ENCODE data around the gene BBS9. TPM values are rescaled to one million over a fixed set of nuclear protein-coding genes. Genes with fewer than 3 reads are reported as not detected.

BBS9 gene
- total and polyA plus RNA-seq, 2 donors (not counting 3 experiments of a cell fraction or from before 2014, with no cell fraction given): 5.7 to 17.4 TPM

DNA sequence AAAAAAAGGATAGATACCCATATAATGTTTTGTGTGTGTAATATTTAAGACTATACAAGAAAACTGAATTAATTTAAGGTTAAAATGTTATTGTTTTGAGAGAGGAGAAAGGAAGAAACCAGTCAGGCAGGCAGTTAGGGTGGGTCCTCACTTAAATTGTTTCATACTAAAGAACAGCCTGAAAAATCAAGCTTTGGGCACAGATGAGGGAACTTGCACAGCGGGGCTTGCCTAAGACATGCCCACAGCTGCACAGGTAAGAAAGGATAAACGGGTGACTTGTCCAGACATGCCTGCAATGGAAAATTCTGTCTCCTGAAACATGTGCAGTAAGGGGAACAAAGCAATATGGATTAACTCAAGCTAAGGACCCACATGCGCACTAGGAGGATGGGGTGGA lies 158.4 kb downstream of the BBS9 start:
- no peaks in the 10 kb centered on the region for H3K4me1 ChIP-seq (ENCODE audit: control insufficient read depth, extremely low read depth, insufficient read depth, low read length)
- DNase-seq (ENCODE audit: low read depth, low spot score) (no peak), FAIRE-seq (no peak)
- H3K9me3 ChIP-seq (replicated peaks; ENCODE audit: control insufficient read depth, insufficient read depth, low read length): no peaks in the 10 kb centered on the region
- H3K36me3 ChIP-seq (ENCODE audit: control insufficient read depth in 2 of 2, extremely low read depth in 1 of 2, insufficient read depth in 2 of 2, low read length in 2 of 2): no peaks in the 10 kb centered on the region
- CTCF ChIA-PET: interaction anchor here (0.8 kb wide), 1 partner anchor 645 kb away, joined by 3 read pairs; no protein-coding TSS in a partner anchor
- dilution Hi-C loops (cut with MboI; ENCODE audit: extremely low pct_ligation_motif_present, low sequenced_read_pairs): no loop called here
- H3K27ac ChIP-seq (ENCODE audit: insufficient read depth, low read depth, low read length): no peak overlapping the region
- no peak for TF ChIP-seq EZH2 (IDR thresholded peaks at IDR 0.05; ENCODE audit: borderline replicate concordance, low read depth, low read length, severe bottlenecking)
- TF ChIP-seq FOS (IDR thresholded peaks at IDR 0.05; ENCODE audit: borderline replicate concordance, insufficient read depth, low read length): no peak
- TF ChIP-seq, protein P1, sequence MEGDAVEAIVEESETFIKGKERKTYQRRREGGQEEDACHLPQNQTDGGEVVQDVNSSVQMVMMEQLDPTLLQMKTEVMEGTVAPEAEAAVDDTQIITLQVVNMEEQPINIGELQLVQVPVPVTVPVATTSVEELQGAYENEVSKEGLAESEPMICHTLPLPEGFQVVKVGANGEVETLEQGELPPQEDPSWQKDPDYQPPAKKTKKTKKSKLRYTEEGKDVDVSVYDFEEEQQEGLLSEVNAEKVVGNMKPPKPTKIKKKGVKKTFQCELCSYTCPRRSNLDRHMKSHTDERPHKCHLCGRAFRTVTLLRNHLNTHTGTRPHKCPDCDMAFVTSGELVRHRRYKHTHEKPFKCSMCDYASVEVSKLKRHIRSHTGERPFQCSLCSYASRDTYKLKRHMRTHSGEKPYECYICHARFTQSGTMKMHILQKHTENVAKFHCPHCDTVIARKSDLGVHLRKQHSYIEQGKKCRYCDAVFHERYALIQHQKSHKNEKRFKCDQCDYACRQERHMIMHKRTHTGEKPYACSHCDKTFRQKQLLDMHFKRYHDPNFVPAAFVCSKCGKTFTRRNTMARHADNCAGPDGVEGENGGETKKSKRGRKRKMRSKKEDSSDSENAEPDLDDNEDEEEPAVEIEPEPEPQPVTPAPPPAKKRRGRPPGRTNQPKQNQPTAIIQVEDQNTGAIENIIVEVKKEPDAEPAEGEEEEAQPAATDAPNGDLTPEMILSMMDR (IDR thresholded peaks at IDR 0.05; ENCODE audit: extremely low read depth in 1 of 2, insufficient read depth in 1 of 2, low read depth in 1 of 2, low read length in 2 of 2): no peak
- TF ChIP-seq JUN (IDR thresholded peaks at IDR 0.05; ENCODE audit: borderline replicate concordance, insufficient read depth, insufficient read length, low read depth): no peak
- no peak for TF ChIP-seq GATA2 (IDR thresholded peaks at IDR 0.05; ENCODE audit: insufficient read depth, insufficient read length, low read depth, low read length)
- no peak for TF ChIP-seq POLR2AphosphoS5 (IDR thresholded peaks at IDR 0.05; ENCODE audit: insufficient read depth, low read depth, low read length)
- no peak for TF ChIP-seq POLR2A (IDR thresholded peaks at IDR 0.05; ENCODE audit: low read depth, low read length)
- TF ChIP-seq, protein P2, sequence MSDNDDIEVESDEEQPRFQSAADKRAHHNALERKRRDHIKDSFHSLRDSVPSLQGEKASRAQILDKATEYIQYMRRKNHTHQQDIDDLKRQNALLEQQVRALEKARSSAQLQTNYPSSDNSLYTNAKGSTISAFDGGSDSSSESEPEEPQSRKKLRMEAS (IDR thresholded peaks at IDR 0.05; ENCODE audit: insufficient read depth, insufficient read length): no peak
- TF ChIP-seq MYC (IDR thresholded peaks at IDR 0.05; ENCODE audit: low read depth, low read length): no peak
- H4K20me1 ChIP-seq (replicated peaks; ENCODE audit: control insufficient read depth, extremely low read depth, insufficient read depth, low read length): no peaks in the 10 kb centered on the region
- no peaks in the 10 kb centered on the region for H3K79me2 ChIP-seq (ENCODE audit: control insufficient read depth, insufficient read depth, low read length)
- no peak overlapping the region for H3K4me2 ChIP-seq (ENCODE audit: insufficient read depth, low read length)
- BruUV-seq (replicated peaks): no TSS peak
- H3K9ac ChIP-seq (replicated peaks; ENCODE audit: extremely low read depth, insufficient read depth, low read length): no peak overlapping the region
- no peak overlapping the region for H3K4me3 ChIP-seq (replicated peaks in 1 of 3; ENCODE audit: insufficient read depth in 1 of 3, low read depth in 1 of 3, low read length in 3 of 3)
- intact Hi-C loops (cut with micrococcal nuclease): no loop called here
- POLR2A ChIA-PET: no interaction called here
- no peak overlapping the region for H2AFZ ChIP-seq (ENCODE audit: low read depth, low read length)
- no peaks in the 10 kb centered on the region for H3K9me1 ChIP-seq (replicated peaks; ENCODE audit: control insufficient read depth, extremely low read depth, insufficient read depth, low read length)
- H3K27me3 ChIP-seq (ENCODE audit: control insufficient read depth in 2 of 2, insufficient read depth in 2 of 2, low read length in 2 of 2): no peaks in the 10 kb centered on the region

All from endothelial cell of umbilical vein (primary cell).